ENCODE results near the gene KRTAP3-3. TPM values are rescaled to one million over a fixed set of nuclear protein-coding genes. Genes with fewer than 3 reads are reported as not detected.

Gene KRTAP3-3
- total RNA-seq, 1 donor from 2014 or later = not detected

GRCh38 chr17:41029633-41030245 lies 35.8 kb upstream of the KRTAP3-3 start, which contains the start of gene KRTAP1-4:
Gene KRTAP1-4, minus strand, starts transcription at chr17:41030195. Its CDS starts 117 bp downstream, at chr17:41030078.
- Mint-ChIP-seq H3K27me3 (ENCODE audit: unreplicated experiment) (no peaks in the 10 kb centered on the region), H3K27ac (ENCODE audit: unreplicated experiment) (no peak within 1 kb of the TSS), H3K36me3 (ENCODE audit: unreplicated experiment) (no peaks in the 10 kb centered on the region), H3K4me3 (ENCODE audit: unreplicated experiment) (no peak within 1 kb of the TSS), H3K4me1 (ENCODE audit: unreplicated experiment) (peaks cover 5% of the 10 kb centered on the region), H3K9me3 (ENCODE audit: unreplicated experiment) (no peaks in the 10 kb centered on the region)
- no peak for DNase-seq (ENCODE audit: extremely low spot score, unreplicated experiment)
- no peak for TF ChIP-seq CTCF (IDR thresholded peaks at IDR 0.05)

- no peak for TF ChIP-seq CTCF (IDR thresholded peaks at IDR 0.05)
- no peak for DNase-seq (ENCODE audit: extremely low spot score, unreplicated experiment)
- H3K4me3 Mint-ChIP-seq (ENCODE audit: unreplicated experiment) = no peak within 1 kb of the TSS
- H3K36me3 Mint-ChIP-seq (ENCODE audit: unreplicated experiment) = no peaks in the 10 kb centered on the region
- no peaks in the 10 kb centered on the region for H3K9me3 Mint-ChIP-seq (ENCODE audit: unreplicated experiment)
- no peaks in the 10 kb centered on the region for H3K27me3 Mint-ChIP-seq (ENCODE audit: unreplicated experiment)
- H3K27ac Mint-ChIP-seq (ENCODE audit: unreplicated experiment) = no peak within 1 kb of the TSS
- peaks cover 5% of the 10 kb centered on the region for H3K4me1 Mint-ChIP-seq (ENCODE audit: unreplicated experiment)
Measured at GRCh38 chr17:41026715-41027471, 32.9 kb upstream of the KRTAP3-3 start, which contains the start of gene KRTAP1-5. Gene KRTAP1-5, minus strand, starts transcription at chr17:41027208. Its CDS starts 53 bp downstream, at chr17:41027155.

- Mint-ChIP-seq H3K4me1 (ENCODE audit: unreplicated experiment) (peaks cover 8% of the 10 kb centered on the region), H3K27me3 (ENCODE audit: unreplicated experiment) (no peaks in the 10 kb centered on the region), H3K36me3 (ENCODE audit: unreplicated experiment) (no peaks in the 10 kb centered on the region), H3K27ac (ENCODE audit: unreplicated experiment) (no peak overlapping the region), H3K4me3 (ENCODE audit: unreplicated experiment) (no peak overlapping the region), H3K9me3 (ENCODE audit: unreplicated experiment) (peaks cover 6% of the 10 kb centered on the region)
- DNase-seq (ENCODE audit: extremely low spot score, unreplicated experiment) = no peak
- no peak for TF ChIP-seq CTCF (IDR thresholded peaks at IDR 0.05)
Measured at GRCh38 chr17:41024697-41025096, 30.7 kb upstream of the KRTAP3-3 start.

- peaks cover 6% of the 10 kb centered on the region for H3K9me3 Mint-ChIP-seq (ENCODE audit: unreplicated experiment)
- H3K4me3 Mint-ChIP-seq (ENCODE audit: unreplicated experiment) = no peak overlapping the region
- peaks cover 2% of the 10 kb centered on the region for H3K36me3 Mint-ChIP-seq (ENCODE audit: unreplicated experiment)
- TF ChIP-seq CTCF (IDR thresholded peaks at IDR 0.05) = no peak
- no peaks in the 10 kb centered on the region for H3K27me3 Mint-ChIP-seq (ENCODE audit: unreplicated experiment)
- DNase-seq (ENCODE audit: extremely low spot score, unreplicated experiment) = no peak
- H3K4me1 Mint-ChIP-seq (ENCODE audit: unreplicated experiment) = peaks cover 3% of the 10 kb centered on the region
- no peak overlapping the region for H3K27ac Mint-ChIP-seq (ENCODE audit: unreplicated experiment)
Measured at GRCh38 chr17:41020336-41020735, 26.4 kb upstream of the KRTAP3-3 start.

GRCh38 chr17:41019415-41019814 lies 25.5 kb upstream of the KRTAP3-3 start:
- Mint-ChIP-seq H3K4me1 (ENCODE audit: unreplicated experiment) (peaks cover 3% of the 10 kb centered on the region), H3K36me3 (ENCODE audit: unreplicated experiment) (peaks cover 2% of the 10 kb centered on the region), H3K4me3 (ENCODE audit: unreplicated experiment) (no peak overlapping the region), H3K9me3 (ENCODE audit: unreplicated experiment) (peaks cover 6% of the 10 kb centered on the region), H3K27me3 (ENCODE audit: unreplicated experiment) (no peaks in the 10 kb centered on the region), H3K27ac (ENCODE audit: unreplicated experiment) (no peak overlapping the region)
- no peak for TF ChIP-seq CTCF (IDR thresholded peaks at IDR 0.05)
- no peak for DNase-seq (ENCODE audit: extremely low spot score, unreplicated experiment)

Measured in osteocyte (in vitro differentiated cells).